GM21825 (cell line): ENCODE measurements around the gene MAT2A.
"Not testable (repeated sequence)": the region's sequence is repeated elsewhere in the genome, so short reads cannot be mapped to it uniquely, and the experiment has no call there.

Experiments
- ATAC-seq: cut with Tn5 transposase; IDR thresholded peaks from one replicate; pipeline ENCODE4 v1.9.1; 2021; ENCODE audit warnings: mild to moderate bottlenecking, moderate library complexity; ENCODE audit not compliant: unreplicated experiment

MAT2A gene

GRCh38 chr2:85578243-85579180, 39.5 kb downstream of the MAT2A start:
- ATAC-seq: peak; percentile 46

- ATAC-seq: no peak
Measured at GRCh38 chr2:85579266-85579935, 40.4 kb downstream of the MAT2A start.

- no peak for ATAC-seq
Measured at GRCh38 chr2:85580206-85580605, 41.2 kb downstream of the MAT2A start.

DNA sequence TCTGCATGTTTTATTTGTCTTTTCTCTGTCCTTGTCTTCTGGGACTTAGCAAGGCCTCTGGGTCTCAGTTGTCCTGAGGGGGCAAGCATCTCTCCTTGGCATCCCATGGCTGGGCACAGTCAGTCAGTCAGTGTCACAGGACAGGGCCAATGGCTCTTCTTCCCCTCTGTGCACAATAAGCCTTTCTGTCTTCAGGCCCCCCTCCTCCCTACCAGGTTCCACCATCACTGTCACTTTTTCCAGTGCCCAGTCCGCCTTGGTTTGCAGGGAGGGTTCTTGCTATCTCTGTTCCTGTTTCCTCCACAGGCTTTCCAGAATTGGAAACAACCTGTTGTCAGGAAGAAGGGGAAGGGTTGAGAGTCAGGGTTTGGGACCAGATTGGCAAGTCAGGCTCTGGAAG, 43.5 kb downstream of the MAT2A start:
- ATAC-seq: no peak

DNA sequence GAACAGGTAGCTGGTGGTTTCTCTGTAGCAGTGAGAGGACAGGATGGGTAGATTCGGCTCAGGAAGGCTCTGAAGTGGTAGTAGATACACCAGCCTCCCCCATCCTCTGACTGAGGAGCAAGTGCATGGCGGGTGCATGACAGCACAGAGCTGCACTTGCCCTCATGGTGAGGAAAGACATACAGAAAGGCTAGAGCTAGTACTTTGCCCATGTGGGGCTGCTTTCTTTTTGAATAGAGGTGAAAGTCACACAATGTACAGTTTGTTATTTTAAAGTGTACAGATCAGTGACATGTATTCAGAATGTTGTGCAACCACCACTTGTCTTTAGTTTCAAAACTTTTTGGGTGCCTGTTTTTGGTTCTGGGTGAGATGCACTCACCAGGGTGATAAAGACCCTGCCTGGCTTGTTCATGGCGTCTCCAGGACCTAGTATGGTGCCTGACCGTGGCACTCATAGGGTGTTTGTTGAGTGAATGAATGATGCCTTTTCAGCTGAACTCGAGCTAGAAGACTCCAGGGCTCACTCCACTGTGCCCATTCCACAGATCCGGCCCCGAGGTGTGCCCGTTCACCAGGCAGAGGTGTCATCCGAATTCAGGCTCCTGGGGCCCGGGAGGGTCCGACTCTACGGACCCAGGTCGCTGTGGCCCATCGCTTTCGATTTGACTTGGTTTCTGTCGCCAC, 44.8 kb downstream of the MAT2A start:
- ATAC-seq: no peak

DNA sequence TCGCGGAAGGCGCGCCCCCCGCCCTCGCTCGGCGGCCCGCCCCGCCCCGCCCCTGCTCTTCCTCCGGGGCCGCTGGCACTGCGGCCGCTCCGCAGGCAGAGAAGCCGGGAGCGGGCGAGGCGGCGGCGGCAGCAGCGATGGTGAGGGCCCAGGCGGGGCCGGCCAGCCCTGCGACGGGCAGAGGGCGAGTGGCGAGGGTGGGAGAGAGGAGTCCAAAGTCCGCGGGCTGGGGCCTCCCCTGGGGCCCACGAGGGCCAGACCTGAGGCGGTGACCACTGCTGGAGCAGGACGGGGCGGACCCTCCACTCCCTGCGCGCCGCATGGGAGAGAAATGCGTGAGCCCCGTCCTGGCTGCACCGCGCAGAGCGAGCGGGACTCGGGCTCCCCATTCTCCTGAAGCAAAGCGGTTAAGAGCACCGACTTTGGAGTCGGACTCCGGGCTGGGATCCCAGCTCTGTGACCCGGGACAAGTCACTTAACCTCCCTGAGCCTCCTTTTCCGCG, 45.4 kb downstream of the MAT2A start, which contains the start of gene VAMP5:
Gene VAMP5, plus strand, starts transcription at position 78 of the 503 bp plus-strand sequence. Its CDS starts 60 bp downstream, at position 138.
- ATAC-seq: peak; percentile 58

- ATAC-seq: peak; percentile 57
Measured at GRCh38 chr2:85584857-85585780, 46.2 kb downstream of the MAT2A start.

GRCh38 chr2:85585781-85586105, 46.8 kb downstream of the MAT2A start:
- no peak for ATAC-seq

DNA sequence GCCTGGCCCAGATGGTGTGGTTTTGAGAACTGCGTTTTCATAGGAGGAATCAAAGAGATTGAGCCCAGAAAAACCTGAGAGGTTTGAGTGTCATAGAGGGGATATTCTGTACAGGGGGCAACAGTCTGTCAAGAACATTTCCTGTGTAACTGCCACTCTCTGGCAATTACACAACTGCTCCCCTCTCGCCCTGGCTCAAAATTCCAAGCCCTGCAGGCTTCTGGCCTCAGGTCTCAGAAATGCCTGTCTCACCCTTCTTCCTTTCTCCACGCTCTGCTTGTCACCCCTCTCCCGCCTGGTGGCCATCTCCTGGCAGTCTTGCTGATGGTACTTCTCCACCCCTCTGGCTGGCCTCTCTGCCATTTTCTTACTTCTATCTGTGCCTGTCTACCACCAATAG, 49.3 kb downstream of the MAT2A start:
- ATAC-seq: no peak

DNA sequence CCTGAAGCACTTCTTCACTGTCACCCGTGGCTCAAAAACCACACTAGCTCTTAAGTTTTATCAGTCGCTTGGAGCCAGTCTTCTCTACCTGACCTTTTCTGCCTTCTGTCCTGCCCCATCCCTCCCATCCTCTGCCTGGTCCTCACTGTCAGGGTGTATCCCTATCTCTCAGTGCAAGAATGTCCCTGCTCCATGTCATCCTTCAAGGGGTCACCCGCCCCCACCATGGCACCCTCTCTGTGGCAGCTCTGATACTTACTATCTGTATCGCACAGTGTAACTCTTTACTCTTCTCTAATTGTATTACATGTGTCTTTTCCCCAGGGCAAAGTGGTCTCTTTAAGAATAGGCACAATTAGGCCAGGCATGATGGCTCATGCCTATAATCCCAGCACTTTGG, 49.7 kb downstream of the MAT2A start:
- ATAC-seq: no peak

DNA sequence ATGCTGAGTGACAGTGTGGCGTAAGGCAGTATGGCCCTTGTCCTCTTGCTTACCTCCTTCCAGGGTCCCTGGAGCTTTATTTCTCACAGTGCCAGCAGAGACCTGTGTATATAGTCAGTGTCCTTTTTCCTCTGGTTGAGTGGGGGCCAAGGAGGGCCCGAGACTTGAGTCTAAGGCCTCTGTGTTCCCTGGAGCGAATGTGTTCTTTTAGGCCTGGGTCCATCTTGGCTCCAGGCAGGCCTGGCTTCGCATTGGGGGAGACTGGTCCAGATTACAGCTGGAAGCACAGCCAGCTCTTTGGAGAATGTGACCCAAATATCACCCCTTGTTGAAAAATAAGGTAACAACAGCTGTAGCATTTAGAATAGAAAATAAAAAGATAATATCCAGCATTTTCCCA, 50.2 kb downstream of the MAT2A start:
- ATAC-seq: no peak

- ATAC-seq: no peak
Measured at GRCh38 chr2:85589982-85590791, 51.2 kb downstream of the MAT2A start.

- ATAC-seq: no peak
Measured at GRCh38 chr2:85590950-85591349, 52.0 kb downstream of the MAT2A start.

DNA sequence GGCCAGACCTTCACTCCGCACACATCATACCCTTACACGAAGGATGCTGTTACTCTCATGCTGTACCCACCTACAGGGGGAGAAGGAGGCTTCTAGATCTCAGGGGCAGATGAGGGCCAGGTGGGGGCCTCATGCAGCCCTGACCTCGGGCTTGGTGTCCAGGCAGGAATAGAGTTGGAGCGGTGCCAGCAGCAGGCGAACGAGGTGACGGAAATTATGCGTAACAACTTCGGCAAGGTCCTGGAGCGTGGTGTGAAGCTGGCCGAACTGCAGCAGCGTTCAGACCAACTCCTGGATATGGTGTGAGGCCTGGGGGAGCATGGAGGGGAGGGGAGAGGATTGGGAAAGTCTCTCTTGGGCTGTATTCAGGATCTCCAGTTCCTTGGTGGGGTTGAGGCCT, 52.6 kb downstream of the MAT2A start:
- no peak for ATAC-seq

- ATAC-seq: not testable (repeated sequence)
Measured at GRCh38 chr2:85592299-85592698, 53.3 kb downstream of the MAT2A start.

GRCh38 chr2:85593023-85593422, 54.1 kb downstream of the MAT2A start:
- ATAC-seq: no peak
